GM18951 (cell line): ENCODE measurements around the gene VSTM4.

Source experiments
- POLR2A ChIP-seq: IDR thresholded peaks from 4 replicates; pipeline ENCODE4 v1.6.1; 2011; ENCODE audit warnings: mild to moderate bottlenecking; ENCODE audit not compliant: insufficient read length, insufficient read depth; ENCODE audit errors: extremely low read depth
- in situ Hi-C: fragments of 300-500 bp; cut with MboI; formaldehyde crosslinking; loops from one replicate; pipeline ENCODE4 v1.12.0; 2022; ENCODE audit warnings: low sequenced_read_pairs, mixed read lengths, inconsistent platforms; ENCODE audit not compliant: unreplicated experiment

The VSTM4 gene

GRCh38 chr10:48985621-48986158 is 129.6 kb downstream of the VSTM4 start:
- in situ Hi-C loops, result no loop called here
- TF ChIP-seq POLR2A, result no peak

GRCh38 chr10:48983648-48984351 is 131.5 kb downstream of the VSTM4 start:
- in situ Hi-C loops, result loop anchor here (5.0 kb wide), 1 partner anchor 174 kb away; no protein-coding TSS in a partner anchor
- no peak for TF ChIP-seq POLR2A

GRCh38 chr10:48982584-48982983 is 132.7 kb downstream of the VSTM4 start:
- in situ Hi-C loops, result loop anchor here (5.0 kb wide), 1 partner anchor 175 kb away; no protein-coding TSS in a partner anchor
- TF ChIP-seq POLR2A, result no peak

GRCh38 chr10:48981310-48981907 is 133.9 kb downstream of the VSTM4 start:
- TF ChIP-seq POLR2A, result no peak
- in situ Hi-C loops, result loop anchor here (5.0 kb wide), 1 partner anchor 176 kb away; no protein-coding TSS in a partner anchor

GRCh38 chr10:48978318-48978717 is 137.0 kb downstream of the VSTM4 start:
- no peak for TF ChIP-seq POLR2A
- in situ Hi-C loops, result loop anchor here (10.0 kb wide), 1 partner anchor 536 kb away; no protein-coding TSS in a partner anchor

- in situ Hi-C loops, result loop anchor here (10.0 kb wide), 1 partner anchor 539 kb away; no protein-coding TSS in a partner anchor
Measured at GRCh38 chr10:48976196-48976595, 139.1 kb downstream of the VSTM4 start.

GRCh38 chr10:48974510-48975156 is 140.7 kb downstream of the VSTM4 start:
- no peak for TF ChIP-seq POLR2A
- in situ Hi-C loops, result loop anchor here (10.0 kb wide), 1 partner anchor 540 kb away; no protein-coding TSS in a partner anchor

More at GRCh38 chr10:48976196-48976595, 139.1 kb downstream of the VSTM4 start:
- TF ChIP-seq POLR2A, result no peak

GRCh38 chr10:48973065-48973464 is 142.3 kb downstream of the VSTM4 start:
- in situ Hi-C loops, result loop anchor here (10.0 kb wide), 1 partner anchor 542 kb away; no protein-coding TSS in a partner anchor
- no peak for TF ChIP-seq POLR2A

- TF ChIP-seq POLR2A, result no peak
- in situ Hi-C loops, result loop anchor here (10.0 kb wide), 1 partner anchor 544 kb away; no protein-coding TSS in a partner anchor
Measured at GRCh38 chr10:48970654-48971053, 144.7 kb downstream of the VSTM4 start.

GRCh38 chr10:48970046-48970445 is 145.3 kb downstream of the VSTM4 start:
- in situ Hi-C loops, result loop anchor here (10.0 kb wide), 1 partner anchor 545 kb away; no protein-coding TSS in a partner anchor
- TF ChIP-seq POLR2A, result no peak

GRCh38 chr10:48968036-48968435 is 147.3 kb downstream of the VSTM4 start:
- TF ChIP-seq POLR2A, result no peak
- in situ Hi-C loops, result no loop called here

- in situ Hi-C loops, result no loop called here
Measured at GRCh38 chr10:48965460-48965859, 149.9 kb downstream of the VSTM4 start.

More at GRCh38 chr10:48965460-48965859, 149.9 kb downstream of the VSTM4 start:
- TF ChIP-seq POLR2A, result no peak
